SU-DHL-6 (cell line): ENCODE data around the gene MED23.
A peak's percentile ranks its signal among the peaks of the same experiment; 100 is the strongest.

Experiments
- H2AFZ ChIP-seq: fragments of 200-600 bp; sonication (generic); 2 replicates; pipeline ENCODE4 v1.6.1; 2014; ENCODE audit warnings: low read depth, mild to moderate bottlenecking, moderate library complexity, mixed read lengths, antibody characterized with exemption, low read length; ENCODE audit not compliant: severe bottlenecking
- H3F3A ChIP-seq: fragments of 200-600 bp; shearing (Covaris generic); 2 replicates; pipeline ENCODE4 v1.6.0; 2016; ENCODE audit warnings: antibody characterized with exemption, mild to moderate bottlenecking; ENCODE audit not compliant: insufficient read depth
- H3K27ac ChIP-seq: fragments of 200-600 bp; sonication (generic); 2 replicates; pipeline ENCODE4 v1.5.1; 2016; ENCODE audit warnings: low read depth, mild to moderate bottlenecking, low read length, moderate library complexity, mixed read lengths
- H3K27me3 ChIP-seq: fragments of 200-600 bp; sonication (generic), shearing (Covaris generic); 2 replicates; pipeline ENCODE4 v1.6.0; 2014; ENCODE audit warnings: mild to moderate bottlenecking, low read length
- H3K36me3 ChIP-seq: fragments of 200-600 bp; sonication (generic); 2 replicates; pipeline ENCODE4 v1.6.1; 2014; ENCODE audit warnings: mild to moderate bottlenecking, low read length, mixed read lengths
- H3K4me2 ChIP-seq: fragments of 300-600, 200-600 bp; shearing (Covaris generic), sonication (generic); 2 replicates; pipeline ENCODE4 v1.6.0; 2014; ENCODE audit warnings: low read length, low read depth, mild to moderate bottlenecking; ENCODE audit not compliant: poor library complexity, severe bottlenecking
- H3K4me3 ChIP-seq: fragments of 200-600 bp; sonication (generic); 2 replicates; pipeline ENCODE4 v1.5.1; 2014; ENCODE audit warnings: antibody characterized with exemption, low read length, mild to moderate bottlenecking, mixed read lengths; ENCODE audit not compliant: insufficient read depth, poor library complexity, severe bottlenecking
- H3K79me2 ChIP-seq: fragments of 200-600 bp; sonication (generic); 2 replicates; pipeline ENCODE4 v1.6.1; 2014; ENCODE audit warnings: mild to moderate bottlenecking, low read length, moderate library complexity; ENCODE audit not compliant: insufficient read depth
- H3K9ac ChIP-seq: fragments of 200-600 bp; sonication (generic); 2 replicates; pipeline ENCODE4 v1.7.0; 2014; ENCODE audit warnings: mild to moderate bottlenecking, low read length
- H3K9me2 ChIP-seq: fragments of 200-600 bp; sonication (generic); replicated peaks from 2 replicates; pipeline ENCODE4 v1.6.1; 2014; ENCODE audit warnings: low read length; ENCODE audit not compliant: insufficient read depth
- H3K9me3 ChIP-seq: fragments of 200-600 bp; sonication (generic); 2 replicates; pipeline ENCODE4 v1.6.1; 2014; ENCODE audit warnings: low read length, mixed read lengths; ENCODE audit not compliant: insufficient read depth
- H4K20me1 ChIP-seq: fragments of 200-600 bp; sonication (generic); 2 replicates; pipeline ENCODE4 v1.6.1; 2014; ENCODE audit warnings: low read depth, mild to moderate bottlenecking, antibody characterized with exemption, low read length, moderate library complexity, mixed read lengths
- EZH2phosphoT487 ChIP-seq: fragments of 200-600 bp; sonication (generic), shearing (Covaris generic); conservative IDR thresholded peaks from 2 replicates; pipeline ENCODE4 v1.6.1; 2018; ENCODE audit warnings: mild to moderate bottlenecking, antibody characterized with exemption, low read length, moderate library complexity, mixed read lengths
- TF ChIP-seq, protein P1 (sequence below): fragments of 200-600 bp; sonication (generic); IDR thresholded peaks from one replicate; pipeline ENCODE4 v1.5.1; 2017; ENCODE audit warnings: antibody characterized with exemption, mild to moderate bottlenecking, low read length, moderate library complexity; ENCODE audit not compliant: insufficient read depth, poor library complexity, severe bottlenecking

Gene MED23

DNA sequence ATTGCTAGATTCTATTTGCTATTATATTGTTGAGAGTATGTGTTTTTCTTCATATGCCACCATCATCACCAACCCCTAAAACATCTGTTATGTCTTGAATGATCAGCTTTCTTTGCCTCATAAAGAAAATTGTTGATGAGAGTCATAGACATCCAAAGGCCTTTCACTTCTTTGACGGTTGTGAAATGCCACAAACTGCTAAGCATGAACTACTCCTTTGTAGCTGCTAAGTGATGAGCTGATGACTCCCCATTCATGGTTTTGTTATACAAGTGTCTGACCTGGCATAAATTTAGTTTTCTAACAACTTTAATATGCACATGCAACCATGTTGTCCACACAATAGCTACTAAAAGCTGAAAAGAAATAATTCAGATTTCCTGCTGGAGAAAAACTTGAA lies 684 bp upstream of the MED23 start:
- Histone ChIP-seq H3K79me2 (peaks cover 26% of the 10 kb centered on the region), H3K27ac (no peak overlapping the region), H4K20me1 (no peaks in the 10 kb centered on the region), H3K9ac (peak overlapping the region; percentile 88), H3K27me3 (no peaks in the 10 kb centered on the region), H3K4me3 (peak overlapping the region; percentile 47), H2AFZ (peak overlapping the region; percentile 94), H3F3A (no peaks in the 10 kb centered on the region), H3K36me3 (peaks cover 23% of the 10 kb centered on the region; the same call in 1 of the 2 replicates), H3K9me2 (no peaks in the 10 kb centered on the region), H3K9me3 (no peaks in the 10 kb centered on the region), H3K4me2 (peak overlapping the region; percentile 70)
- no peak for TF ChIP-seq EZH2phosphoT487
- TF ChIP-seq, protein P1, sequence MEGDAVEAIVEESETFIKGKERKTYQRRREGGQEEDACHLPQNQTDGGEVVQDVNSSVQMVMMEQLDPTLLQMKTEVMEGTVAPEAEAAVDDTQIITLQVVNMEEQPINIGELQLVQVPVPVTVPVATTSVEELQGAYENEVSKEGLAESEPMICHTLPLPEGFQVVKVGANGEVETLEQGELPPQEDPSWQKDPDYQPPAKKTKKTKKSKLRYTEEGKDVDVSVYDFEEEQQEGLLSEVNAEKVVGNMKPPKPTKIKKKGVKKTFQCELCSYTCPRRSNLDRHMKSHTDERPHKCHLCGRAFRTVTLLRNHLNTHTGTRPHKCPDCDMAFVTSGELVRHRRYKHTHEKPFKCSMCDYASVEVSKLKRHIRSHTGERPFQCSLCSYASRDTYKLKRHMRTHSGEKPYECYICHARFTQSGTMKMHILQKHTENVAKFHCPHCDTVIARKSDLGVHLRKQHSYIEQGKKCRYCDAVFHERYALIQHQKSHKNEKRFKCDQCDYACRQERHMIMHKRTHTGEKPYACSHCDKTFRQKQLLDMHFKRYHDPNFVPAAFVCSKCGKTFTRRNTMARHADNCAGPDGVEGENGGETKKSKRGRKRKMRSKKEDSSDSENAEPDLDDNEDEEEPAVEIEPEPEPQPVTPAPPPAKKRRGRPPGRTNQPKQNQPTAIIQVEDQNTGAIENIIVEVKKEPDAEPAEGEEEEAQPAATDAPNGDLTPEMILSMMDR = no peak

- H3F3A ChIP-seq = no peaks in the 10 kb centered on the region
- no peak overlapping the region for H2AFZ ChIP-seq
- peaks cover 77% of the 10 kb centered on the region for H3K36me3 ChIP-seq
- H3K4me2 ChIP-seq = no peak overlapping the region
- H3K9me2 ChIP-seq = no peaks in the 10 kb centered on the region
- no peaks in the 10 kb centered on the region for H3K27me3 ChIP-seq
- H3K4me3 ChIP-seq = no peak overlapping the region
- H4K20me1 ChIP-seq = no peaks in the 10 kb centered on the region
- H3K79me2 ChIP-seq = no peaks in the 10 kb centered on the region
- H3K27ac ChIP-seq = no peak overlapping the region
- no peaks in the 10 kb centered on the region for H3K9me3 ChIP-seq
- no peak overlapping the region for H3K9ac ChIP-seq
- TF ChIP-seq, protein P1 = no peak
- TF ChIP-seq EZH2phosphoT487 = no peak
These were observed 12.8 kb downstream of the MED23 start for GRCh38 chr6:131615275-131615674.

DNA sequence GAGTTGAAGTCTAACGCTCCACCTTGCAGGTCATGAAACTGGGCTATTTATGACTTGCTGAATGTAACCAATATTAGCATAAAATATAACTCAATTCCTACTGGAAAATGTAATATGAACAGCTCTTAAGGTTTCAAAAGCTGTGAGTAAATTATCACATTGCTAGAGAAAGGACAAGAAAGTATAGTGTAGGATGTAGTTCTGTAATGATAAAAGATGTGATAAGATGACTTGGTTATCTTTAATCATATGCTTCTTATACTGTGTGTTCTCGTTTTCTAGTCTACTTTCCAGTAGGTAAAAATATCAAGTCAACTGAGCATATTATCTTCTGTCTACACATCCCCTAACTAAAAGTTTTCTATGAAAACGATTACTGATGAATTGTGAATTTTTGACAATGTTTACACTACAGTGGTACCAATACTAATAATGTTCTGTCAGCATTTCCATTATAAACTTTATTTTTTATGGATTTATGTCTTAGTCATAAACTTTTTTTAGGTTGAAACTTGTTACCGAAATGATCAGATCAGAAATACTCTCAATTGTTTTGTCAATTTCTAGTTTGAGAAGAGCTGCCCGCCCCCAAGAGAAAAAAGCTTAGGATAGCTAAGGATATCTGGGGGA lies 14.6 kb downstream of the MED23 start:
- no peaks in the 10 kb centered on the region for H3K9me2 ChIP-seq
- H3K4me3 ChIP-seq = no peak overlapping the region
- no peak for TF ChIP-seq EZH2phosphoT487
- TF ChIP-seq, protein P1 = no peak
- no peak overlapping the region for H3K4me2 ChIP-seq
- H3K27ac ChIP-seq = no peak overlapping the region
- H3K9ac ChIP-seq = no peak overlapping the region
- no peaks in the 10 kb centered on the region for H3K9me3 ChIP-seq
- no peak overlapping the region for H2AFZ ChIP-seq
- no peaks in the 10 kb centered on the region for H4K20me1 ChIP-seq
- no peaks in the 10 kb centered on the region for H3K79me2 ChIP-seq
- no peaks in the 10 kb centered on the region for H3K27me3 ChIP-seq
- no peaks in the 10 kb centered on the region for H3F3A ChIP-seq
- H3K36me3 ChIP-seq = peaks cover 59% of the 10 kb centered on the region
